ENCODE measurements around the gene WBP2NL. TPM values are rescaled to one million over a fixed set of nuclear protein-coding genes. Genes with fewer than 3 reads are reported as not detected.

Gene WBP2NL
- total and polyA plus RNA-seq, 5 experiments from 2014 or later = 0.25 to 4.6 (median 1.4) TPM

Other genes starting within 250 kb of the WBP2NL start
- gene CCDC134, start 198.1 kb upstream of the WBP2NL start, total RNA-seq = 10 to 100 TPM; 17.1 to 23.1 TPM
- gene CCDC134, start 198.1 kb upstream of the WBP2NL start, polyA plus RNA-seq = 1 to 10 TPM; 3.5 to 5.6 (median 3.8) TPM
- 100 to 1,000 TPM; 106 TPM for gene SREBF2, start 165.7 kb upstream of the WBP2NL start, total RNA-seq
- gene SREBF2, start 165.7 kb upstream of the WBP2NL start, polyA plus RNA-seq = 10 to 100 TPM; 16.3 to 21.9 (median 18.2) TPM
- gene SHISA8, start 83.7 kb upstream of the WBP2NL start, total RNA-seq = under 1 TPM in 1 of 2 experiments, not detected in 1; 0.44 TPM
- gene SHISA8, start 83.7 kb upstream of the WBP2NL start, polyA plus RNA-seq = not detected
- 10 to 100 TPM; 16.8 to 18.3 TPM for gene TNFRSF13C, start 72.0 kb upstream of the WBP2NL start, total RNA-seq
- gene TNFRSF13C, start 72.0 kb upstream of the WBP2NL start, polyA plus RNA-seq = under 1 TPM; 0.29 to 0.82 (median 0.56) TPM
- gene CENPM, start 51.6 kb upstream of the WBP2NL start, total RNA-seq = 1 to 10 TPM; 3.2 to 3.6 TPM
- 1 to 10 TPM; 2.1 to 7.2 (median 2.3) TPM for gene CENPM, start 51.6 kb upstream of the WBP2NL start, polyA plus RNA-seq
- gene SEPTIN3, start 29.3 kb upstream of the WBP2NL start, total RNA-seq = under 1 TPM in 1 of 2 experiments, not detected in 1; 0.18 TPM
- gene SEPTIN3, start 29.3 kb upstream of the WBP2NL start, polyA plus RNA-seq = not detected
- 1 to 10 TPM; 7.8 to 9.1 TPM for gene NAGA, start 72.0 kb downstream of the WBP2NL start, total RNA-seq
- gene NAGA, start 72.0 kb downstream of the WBP2NL start, polyA plus RNA-seq = 10 to 100 TPM in 2 of 3 donors, 1 to 10 TPM in 1; 8.2 to 11.2 (median 10.2) TPM
- 1 to 10 TPM in 1 of 2 experiments, under 1 TPM in 1; 0.74 to 1.6 TPM for gene PHETA2, start 75.5 kb downstream of the WBP2NL start, total RNA-seq
- under 1 TPM; 0.08 to 0.17 (median 0.13) TPM for gene PHETA2, start 75.5 kb downstream of the WBP2NL start, polyA plus RNA-seq
- gene SMDT1, start 80.9 kb downstream of the WBP2NL start, total RNA-seq = 10 to 100 TPM; 86.6 to 99.9 TPM
- gene SMDT1, start 80.9 kb downstream of the WBP2NL start, polyA plus RNA-seq = 100 to 1,000 TPM; 152 to 294 (median 179) TPM
- 10 to 100 TPM; 41.0 to 41.1 TPM for gene NDUFA6, start 92.0 kb downstream of the WBP2NL start, total RNA-seq
- 100 to 1,000 TPM; 106 to 137 (median 115) TPM for gene NDUFA6, start 92.0 kb downstream of the WBP2NL start, polyA plus RNA-seq
- gene CYP2D6, start 132.0 kb downstream of the WBP2NL start, total RNA-seq = 1 to 10 TPM; 9.2 to 9.6 TPM
- gene CYP2D6, start 132.0 kb downstream of the WBP2NL start, polyA plus RNA-seq = under 1 TPM in 1 of 3 donors, not detected in 2; 0.12 TPM